ENCODE data around the gene AKR7A3.

The AKR7A3 gene

GRCh38 chr1:19333587-19334354 is 45.2 kb upstream of the AKR7A3 start:
- H3K4me2 ChIP-seq (ENCODE audit: low read length) = no peak overlapping the region
- no peak overlapping the region for H3K9ac ChIP-seq (ENCODE audit: low read length)
- no CpG with 5 or more reads among the region's 9 CpGs for WGBS (ENCODE audit: extremely low coverage, insufficient coverage, insufficient read length)
- H3K23ac ChIP-seq (ENCODE audit: low read length) = no peak overlapping the region
- peaks cover 11% of the 10 kb centered on the region for H3K79me1 ChIP-seq (ENCODE audit: low read length)
- H3K14ac ChIP-seq (ENCODE audit: low read length) = no peak overlapping the region
- H2BK12ac ChIP-seq (ENCODE audit: low read length) = no peak overlapping the region
- no peaks in the 10 kb centered on the region for H3K27me3 ChIP-seq (ENCODE audit: insufficient read depth, low read length)
- no peak overlapping the region for H2BK5ac ChIP-seq (ENCODE audit: low read depth, low read length, poor library complexity)
- no peak overlapping the region for H3K4ac ChIP-seq (ENCODE audit: low read depth, low read length)
- peak; percentile 89 to 90 for DNase-seq
- H3K18ac ChIP-seq (ENCODE audit: low read length) = no peak overlapping the region
- H3K79me2 ChIP-seq (ENCODE audit: control insufficient read depth, insufficient read depth, low read length, poor library complexity) = no peaks in the 10 kb centered on the region
- no peak overlapping the region for H4K8ac ChIP-seq (ENCODE audit: low read depth, low read length)
- peaks cover 17 to 25% of the 10 kb centered on the region in 2 experiments for H3K4me1 ChIP-seq (ENCODE audit: control insufficient read depth in 1 of 2, insufficient read depth in 2 of 2, low read length in 2 of 2)
- peaks cover 5 to 12% of the 10 kb centered on the region in 2 experiments for H3K36me3 ChIP-seq (ENCODE audit: control insufficient read depth in 1 of 2, insufficient read depth in 2 of 2, low read length in 2 of 2)
- H3K9me3 ChIP-seq (ENCODE audit: insufficient read depth, low read depth, low read length) = peaks cover 1% of the 10 kb centered on the region
- no peak overlapping the region for H2AK5ac ChIP-seq (ENCODE audit: low read length)
- H3K4me3 ChIP-seq (ENCODE audit: low read depth, low read length) = no peak overlapping the region
- H3K27ac ChIP-seq (ENCODE audit: low read depth, low read length) = no peak overlapping the region
- H4K91ac ChIP-seq (ENCODE audit: low read depth, low read length) = no peak overlapping the region
- H2AFZ ChIP-seq (ENCODE audit: insufficient read depth, low read length, poor library complexity) = no peak overlapping the region
- no peak overlapping the region for H2BK120ac ChIP-seq (ENCODE audit: insufficient read depth, low read length, poor library complexity)
- H4K12ac ChIP-seq (ENCODE audit: low read depth, low read length) = no peak overlapping the region

- WGBS (ENCODE audit: extremely low coverage, insufficient coverage, insufficient read length) = no CpG with 5 or more reads among the region's 12 CpGs
- Histone ChIP-seq H2BK12ac (ENCODE audit: low read length) (no peak overlapping the region), H3K36me3 (ENCODE audit: control insufficient read depth in 1 of 2, insufficient read depth in 2 of 2, low read length in 2 of 2) (peaks cover 13 to 21% of the 10 kb centered on the region in 2 experiments), H3K79me2 (ENCODE audit: control insufficient read depth, insufficient read depth, low read length, poor library complexity) (no peaks in the 10 kb centered on the region), H3K79me1 (ENCODE audit: low read length) (peaks cover 7% of the 10 kb centered on the region), H2AK5ac (ENCODE audit: low read length) (no peak overlapping the region), H2AFZ (ENCODE audit: insufficient read depth, low read length, poor library complexity) (no peak overlapping the region), H4K12ac (ENCODE audit: low read depth, low read length) (no peak overlapping the region), H3K9me3 (ENCODE audit: insufficient read depth, low read depth, low read length) (peaks cover 1% of the 10 kb centered on the region), H3K14ac (ENCODE audit: low read length) (no peak overlapping the region), H3K4me2 (ENCODE audit: low read length) (no peak overlapping the region), H3K4ac (ENCODE audit: low read depth, low read length) (no peak overlapping the region), H2BK120ac (ENCODE audit: insufficient read depth, low read length, poor library complexity) (no peak overlapping the region), H3K9ac (ENCODE audit: low read length) (no peak overlapping the region), H3K23ac (ENCODE audit: low read length) (no peak overlapping the region), H3K18ac (ENCODE audit: low read length) (no peak overlapping the region), H3K27ac (ENCODE audit: low read depth, low read length) (no peak overlapping the region), H4K91ac (ENCODE audit: low read depth, low read length) (no peak overlapping the region), H3K4me1 (ENCODE audit: control insufficient read depth in 1 of 2, insufficient read depth in 2 of 2, low read length in 2 of 2) (peaks cover 15 to 19% of the 10 kb centered on the region in 2 experiments), H2BK5ac (ENCODE audit: low read depth, low read length, poor library complexity) (no peak overlapping the region), H3K4me3 (ENCODE audit: low read depth, low read length) (no peak overlapping the region), H4K8ac (ENCODE audit: low read depth, low read length) (no peak overlapping the region), H3K27me3 (ENCODE audit: insufficient read depth, low read length) (no peaks in the 10 kb centered on the region)
- no peak for DNase-seq
These were observed 44.3 kb upstream of the AKR7A3 start for GRCh38 chr1:19332832-19333231.

- no peak overlapping the region for H2BK5ac ChIP-seq (ENCODE audit: low read depth, low read length, poor library complexity)
- H3K14ac ChIP-seq (ENCODE audit: low read length) = no peak overlapping the region
- H4K8ac ChIP-seq (ENCODE audit: low read depth, low read length) = no peak overlapping the region
- H3K9me3 ChIP-seq (ENCODE audit: insufficient read depth, low read depth, low read length) = no peaks in the 10 kb centered on the region
- peaks cover 3 to 4% of the 10 kb centered on the region in 2 experiments for H3K4me1 ChIP-seq (ENCODE audit: control insufficient read depth in 1 of 2, insufficient read depth in 2 of 2, low read length in 2 of 2)
- no peak overlapping the region for H3K4ac ChIP-seq (ENCODE audit: low read depth, low read length)
- H4K12ac ChIP-seq (ENCODE audit: low read depth, low read length) = no peak overlapping the region
- no peak overlapping the region for H2BK12ac ChIP-seq (ENCODE audit: low read length)
- no peaks in the 10 kb centered on the region for H3K79me1 ChIP-seq (ENCODE audit: low read length)
- no peaks in the 10 kb centered on the region for H3K27me3 ChIP-seq (ENCODE audit: insufficient read depth, low read length)
- H3K18ac ChIP-seq (ENCODE audit: low read length) = no peak overlapping the region
- H3K27ac ChIP-seq (ENCODE audit: low read depth, low read length) = no peak overlapping the region
- no peak for DNase-seq
- no peak overlapping the region for H3K23ac ChIP-seq (ENCODE audit: low read length)
- H4K91ac ChIP-seq (ENCODE audit: low read depth, low read length) = no peak overlapping the region
- peaks cover 27 to 35% of the 10 kb centered on the region in 2 experiments for H3K36me3 ChIP-seq (ENCODE audit: control insufficient read depth in 1 of 2, insufficient read depth in 2 of 2, low read length in 2 of 2)
- H3K4me3 ChIP-seq (ENCODE audit: low read depth, low read length) = no peak overlapping the region
- H3K79me2 ChIP-seq (ENCODE audit: control insufficient read depth, insufficient read depth, low read length, poor library complexity) = no peaks in the 10 kb centered on the region
- no peak overlapping the region for H2AFZ ChIP-seq (ENCODE audit: insufficient read depth, low read length, poor library complexity)
- WGBS (ENCODE audit: extremely low coverage, insufficient coverage, insufficient read length) = no CpG with 5 or more reads among the region's 13 CpGs
- no peak overlapping the region for H2BK120ac ChIP-seq (ENCODE audit: insufficient read depth, low read length, poor library complexity)
- H3K9ac ChIP-seq (ENCODE audit: low read length) = no peak overlapping the region
- no peak overlapping the region for H2AK5ac ChIP-seq (ENCODE audit: low read length)
- H3K4me2 ChIP-seq (ENCODE audit: low read length) = no peak overlapping the region
These were observed 42.8 kb upstream of the AKR7A3 start for GRCh38 chr1:19331262-19331878.

GRCh38 chr1:19330449-19331135 is 42.0 kb upstream of the AKR7A3 start:
- H3K4ac ChIP-seq (ENCODE audit: low read depth, low read length) = no peak overlapping the region
- no peak overlapping the region for H3K23ac ChIP-seq (ENCODE audit: low read length)
- H3K79me1 ChIP-seq (ENCODE audit: low read length) = no peaks in the 10 kb centered on the region
- H2BK120ac ChIP-seq (ENCODE audit: insufficient read depth, low read length, poor library complexity) = no peak overlapping the region
- no peak overlapping the region for H3K4me2 ChIP-seq (ENCODE audit: low read length)
- no peak overlapping the region for H3K4me3 ChIP-seq (ENCODE audit: low read depth, low read length)
- peaks cover 31 to 42% of the 10 kb centered on the region in 2 experiments for H3K36me3 ChIP-seq (ENCODE audit: control insufficient read depth in 1 of 2, insufficient read depth in 2 of 2, low read length in 2 of 2)
- H2BK12ac ChIP-seq (ENCODE audit: low read length) = no peak overlapping the region
- H4K12ac ChIP-seq (ENCODE audit: low read depth, low read length) = no peak overlapping the region
- no peak overlapping the region for H3K9ac ChIP-seq (ENCODE audit: low read length)
- H4K8ac ChIP-seq (ENCODE audit: low read depth, low read length) = no peak overlapping the region
- no peak overlapping the region for H2AK5ac ChIP-seq (ENCODE audit: low read length)
- no peak overlapping the region for H2BK5ac ChIP-seq (ENCODE audit: low read depth, low read length, poor library complexity)
- no peak overlapping the region for H3K14ac ChIP-seq (ENCODE audit: low read length)
- peaks cover 2 to 4% of the 10 kb centered on the region in 2 experiments for H3K4me1 ChIP-seq (ENCODE audit: control insufficient read depth in 1 of 2, insufficient read depth in 2 of 2, low read length in 2 of 2)
- H2AFZ ChIP-seq (ENCODE audit: insufficient read depth, low read length, poor library complexity) = no peak overlapping the region
- no peak for DNase-seq
- no peaks in the 10 kb centered on the region for H3K27me3 ChIP-seq (ENCODE audit: insufficient read depth, low read length)
- no peaks in the 10 kb centered on the region for H3K79me2 ChIP-seq (ENCODE audit: control insufficient read depth, insufficient read depth, low read length, poor library complexity)
- no peak overlapping the region for H3K18ac ChIP-seq (ENCODE audit: low read length)
- H4K91ac ChIP-seq (ENCODE audit: low read depth, low read length) = no peak overlapping the region
- H3K9me3 ChIP-seq (ENCODE audit: insufficient read depth, low read depth, low read length) = no peaks in the 10 kb centered on the region
- H3K27ac ChIP-seq (ENCODE audit: low read depth, low read length) = no peak overlapping the region
- WGBS (ENCODE audit: extremely low coverage, insufficient coverage, insufficient read length) = no CpG with 5 or more reads among the region's 14 CpGs
